Measurements from ENCODE around the gene AMOTL2.

The AMOTL2 gene

GRCh38 chr3:134376786-134377426, 2.7 kb upstream of the AMOTL2 start:
- in situ Hi-C loops (cut with MboI; ENCODE audit: low pct_unique_long_range_greater_than_20kb, low sequenced_read_pairs, unreplicated experiment) = no loop called here
- no peak for TF ChIP-seq CTCF (IDR thresholded peaks at IDR 0.05; ENCODE audit: extremely low read depth, insufficient read depth, missing control alignments)
- no peak for DNase-seq (ENCODE audit: low spot score)

- in situ Hi-C loops (cut with MboI; ENCODE audit: low pct_unique_long_range_greater_than_20kb, low sequenced_read_pairs, unreplicated experiment) = no loop called here
- DNase-seq (ENCODE audit: low spot score) = no peak
- no peak for TF ChIP-seq CTCF (IDR thresholded peaks at IDR 0.05; ENCODE audit: extremely low read depth, insufficient read depth, missing control alignments)
Measured at GRCh38 chr3:134376385-134376765, 2.1 kb upstream of the AMOTL2 start.

GRCh38 chr3:134375582-134376384, 1.5 kb upstream of the AMOTL2 start:
- no peak for DNase-seq (ENCODE audit: low spot score)
- TF ChIP-seq CTCF (IDR thresholded peaks at IDR 0.05; ENCODE audit: extremely low read depth, insufficient read depth, missing control alignments) = no peak
- in situ Hi-C loops (cut with MboI; ENCODE audit: low pct_unique_long_range_greater_than_20kb, low sequenced_read_pairs, unreplicated experiment) = no loop called here

GRCh38 chr3:134374791-134375581, 739 bp upstream of the AMOTL2 start:
- TF ChIP-seq CTCF (IDR thresholded peaks at IDR 0.05; ENCODE audit: extremely low read depth, insufficient read depth, missing control alignments) = no peak
- no peak for DNase-seq (ENCODE audit: low spot score)
- in situ Hi-C loops (cut with MboI; ENCODE audit: low pct_unique_long_range_greater_than_20kb, low sequenced_read_pairs, unreplicated experiment) = no loop called here

- TF ChIP-seq CTCF (IDR thresholded peaks at IDR 0.05; ENCODE audit: extremely low read depth, insufficient read depth, missing control alignments) = no peak
- DNase-seq (ENCODE audit: low spot score) = no peak
- in situ Hi-C loops (cut with MboI; ENCODE audit: low pct_unique_long_range_greater_than_20kb, low sequenced_read_pairs, unreplicated experiment) = no loop called here
Measured at GRCh38 chr3:134373271-134374104, 759 bp downstream of the AMOTL2 start.
